ENCODE data around the gene KCNK2. TPM values are rescaled to one million over a fixed set of nuclear protein-coding genes. Genes with fewer than 3 reads are reported as not detected.
A peak's percentile ranks its signal among the peaks of the same experiment; 100 is the strongest.

Gene KCNK2
- total RNA-seq, 1 experiment from 2014 or later = 0.44 TPM

GRCh38 chr1:215181518-215181917 is 99.0 kb downstream of the KCNK2 start:
- DNase-seq = no peak
- TF ChIP-seq, protein P1, sequence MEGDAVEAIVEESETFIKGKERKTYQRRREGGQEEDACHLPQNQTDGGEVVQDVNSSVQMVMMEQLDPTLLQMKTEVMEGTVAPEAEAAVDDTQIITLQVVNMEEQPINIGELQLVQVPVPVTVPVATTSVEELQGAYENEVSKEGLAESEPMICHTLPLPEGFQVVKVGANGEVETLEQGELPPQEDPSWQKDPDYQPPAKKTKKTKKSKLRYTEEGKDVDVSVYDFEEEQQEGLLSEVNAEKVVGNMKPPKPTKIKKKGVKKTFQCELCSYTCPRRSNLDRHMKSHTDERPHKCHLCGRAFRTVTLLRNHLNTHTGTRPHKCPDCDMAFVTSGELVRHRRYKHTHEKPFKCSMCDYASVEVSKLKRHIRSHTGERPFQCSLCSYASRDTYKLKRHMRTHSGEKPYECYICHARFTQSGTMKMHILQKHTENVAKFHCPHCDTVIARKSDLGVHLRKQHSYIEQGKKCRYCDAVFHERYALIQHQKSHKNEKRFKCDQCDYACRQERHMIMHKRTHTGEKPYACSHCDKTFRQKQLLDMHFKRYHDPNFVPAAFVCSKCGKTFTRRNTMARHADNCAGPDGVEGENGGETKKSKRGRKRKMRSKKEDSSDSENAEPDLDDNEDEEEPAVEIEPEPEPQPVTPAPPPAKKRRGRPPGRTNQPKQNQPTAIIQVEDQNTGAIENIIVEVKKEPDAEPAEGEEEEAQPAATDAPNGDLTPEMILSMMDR (conservative IDR thresholded peaks at IDR 0.05) = peak; percentile 51; the same call in 2 of the 3 replicates
- Histone ChIP-seq H2BK12ac (ENCODE audit: insufficient read length, low read depth, low read length) (no peak overlapping the region), H3K79me1 (ENCODE audit: insufficient read depth, low read depth, low read length, poor library complexity, severe bottlenecking) (no peaks in the 10 kb centered on the region), H2AFZ (ENCODE audit: low read length) (no peak overlapping the region), H3K18ac (ENCODE audit: insufficient read length, low read depth, low read length) (no peak overlapping the region), H3K4me2 (ENCODE audit: insufficient read depth, insufficient read length, low read length) (no peak overlapping the region), H2BK20ac (ENCODE audit: low read depth, low read length, poor library complexity, severe bottlenecking) (no peak overlapping the region), H3K56ac (ENCODE audit: insufficient read length, low read depth, low read length) (no peak overlapping the region), H2BK5ac (ENCODE audit: insufficient read length, low read length) (no peak overlapping the region), H3K9me3 (ENCODE audit: control insufficient read depth, low read depth, low read length) (peaks cover 9% of the 10 kb centered on the region), H2BK120ac (ENCODE audit: low read depth, low read length, poor library complexity, severe bottlenecking) (no peak overlapping the region), H3K9ac (ENCODE audit: extremely low read depth, insufficient read length, low read length) (no peak overlapping the region), H3K79me2 (ENCODE audit: insufficient read depth, low read length) (no peaks in the 10 kb centered on the region), H4K8ac (replicated peaks; ENCODE audit: insufficient read length, low read depth, low read length) (no peak overlapping the region), H3K14ac (ENCODE audit: insufficient read depth, low read length) (no peak overlapping the region), H4K20me1 (ENCODE audit: control insufficient read depth, insufficient read depth, insufficient read length) (no peaks in the 10 kb centered on the region), H3K27me3 (ENCODE audit: insufficient read depth, low read length) (no peaks in the 10 kb centered on the region), H3T11ph (ENCODE audit: low read length) (no peak overlapping the region), H3K27ac (ENCODE audit: insufficient read length, low read depth, low read length) (no peak overlapping the region), H3K4ac (ENCODE audit: low read depth, low read length) (no peak overlapping the region), H2AK5ac (ENCODE audit: insufficient read length, low read length) (no peak overlapping the region), H3K23me2 (ENCODE audit: insufficient read length, low read depth, low read length, poor library complexity, severe bottlenecking) (no peaks in the 10 kb centered on the region), H3K4me1 (ENCODE audit: insufficient read depth, low read length) (no peaks in the 10 kb centered on the region), H3K23ac (ENCODE audit: insufficient read length, low read depth, low read length) (no peak overlapping the region), H2BK15ac (ENCODE audit: low read depth, low read length) (no peak overlapping the region), H4K91ac (ENCODE audit: insufficient read length, low read depth, low read length) (no peak overlapping the region), H4K5ac (ENCODE audit: insufficient read length, low read depth, low read length) (no peak overlapping the region)
- no peak overlapping the region for H3K4me3 Mint-ChIP-seq
- peaks cover 5 to 16% of the 10 kb centered on the region in 2 experiments; a peak in 4 of 5 replicates for H3K9me3 Mint-ChIP-seq
- no peaks in the 10 kb centered on the region for H3K4me1 Mint-ChIP-seq
- WGBS (ENCODE audit: extremely low coverage, insufficient read length, low lambda C conversion rate) = no CpG with 5 or more reads among the region's 3 CpGs
- no peak overlapping the region for H3K27ac Mint-ChIP-seq
- peaks cover 3 to 5% (median 5%) of the 10 kb centered on the region in 3 experiments; a peak in 1 of 7 replicates for H3K36me3 Mint-ChIP-seq (ENCODE audit: insufficient read depth in 1 of 3, low read depth in 3 of 3)
- no peaks in the 10 kb centered on the region for H3K27me3 Mint-ChIP-seq (ENCODE audit: low read depth)
